Neural progenitor cell (in vitro differentiated cells): ENCODE measurements around the gene DTNB.
"Not testable (repeated sequence)": the region's sequence is repeated elsewhere in the genome, so short reads cannot be mapped to it uniquely, and the experiment has no call there.

Source experiments
- CTCF ChIP-seq: fragments of 200-600 bp; sonication (generic); IDR thresholded peaks from 2 replicates; pipeline ENCODE4 v1.5.1; 2017; ENCODE audit warnings: antibody characterized with exemption, mild to moderate bottlenecking
- EZH2 ChIP-seq: fragments of 200-600 bp; sonication (generic); IDR thresholded peaks from 2 replicates; pipeline ENCODE4 v1.6.1; 2017; ENCODE audit warnings: antibody characterized with exemption, mild to moderate bottlenecking, moderate library complexity
- EZH2phosphoT487 ChIP-seq: fragments of 200-600 bp; sonication (generic); IDR thresholded peaks from 2 replicates; pipeline ENCODE4 v1.6.1; 2017; ENCODE audit warnings: antibody characterized with exemption

GRCh38 chr2:25535411-25536289, 137.7 kb downstream of the DTNB start:
- not testable (repeated sequence) for TF ChIP-seq CTCF, EZH2, EZH2phosphoT487
